PC-9 (cell line): ENCODE results near the gene FN3K. TPM values are rescaled to one million over a fixed set of nuclear protein-coding genes. Genes with fewer than 3 reads are reported as not detected.

Source experiments
- BruUV-seq: library from RNA; stranded (reverse); fragments of 400-500 nt; replicated peaks from 2 replicates; lab custom pipeline; 2021; lab: Mats Ljungman, UMichigan
- CTCF ChIA-PET: fragments of 300-600 bp; sonication (Branson Sonifier 250); formaldehyde crosslinking; loops from one replicate; lab custom pipeline; 2022; ENCODE audit warnings: antibody characterized with exemption; lab: Charles Lee
- POLR2A ChIA-PET: fragments of 300-600 bp; sonication (Branson Sonifier 250); formaldehyde crosslinking; loops from one replicate; lab custom pipeline; 2022; ENCODE audit warnings: antibody characterized with exemption; ENCODE audit not compliant: unreplicated experiment; lab: Charles Lee
- DNase-seq, 2 experiments: peaks; one replicate each; pipeline versions ENCODE4 v3.0.0 to v3.0.0-alpha.2; 2015 to 2022; ENCODE audit warnings: mixed read lengths in 1 of 2
- H2AFZ ChIP-seq: fragments of 200-600 bp; sonication (generic); 2 replicates; pipeline ENCODE4 v1.8.1; 2017; ENCODE audit warnings: antibody characterized with exemption
- H3F3A ChIP-seq: fragments of 200-600 bp; sonication (generic); 2 replicates; pipeline ENCODE4 v1.8.1; 2017; ENCODE audit warnings: antibody characterized with exemption, mild to moderate bottlenecking, low read depth; ENCODE audit not compliant: insufficient read depth
- H3K27ac ChIP-seq: fragments of 200-600 bp; sonication (generic); 2 replicates; pipeline ENCODE4 v1.6.1; 2016; ENCODE audit warnings: mixed run types
- H3K27me3 ChIP-seq: fragments of 200-600 bp; sonication (generic); 2 replicates; pipeline ENCODE4 v1.6.1; 2016; ENCODE audit warnings: low read depth, mixed run types; ENCODE audit not compliant: insufficient read depth
- H3K36me3 ChIP-seq: fragments of 200-600 bp; sonication (generic); 2 replicates; pipeline ENCODE4 v1.6.1; 2016; ENCODE audit warnings: low read depth, mixed run types
- H3K4me1 ChIP-seq: fragments of 200-600 bp; sonication (generic); replicated peaks from 2 replicates; pipeline ENCODE4 v1.6.1; 2016; ENCODE audit warnings: mixed run types; ENCODE audit not compliant: insufficient read depth
- H3K4me2 ChIP-seq: fragments of 200-600 bp; sonication (generic); 2 replicates; pipeline ENCODE4 v1.6.1; 2017; ENCODE audit warnings: mixed run types
- H3K4me3 ChIP-seq: fragments of 200-600 bp; sonication (generic); 2 replicates; pipeline ENCODE4 v1.6.1; 2016; ENCODE audit warnings: mixed run types
- H3K79me2 ChIP-seq: fragments of 200-600 bp; sonication (generic); 2 replicates; pipeline ENCODE4 v1.6.1; 2017; ENCODE audit warnings: low read depth, mixed run types
- H3K9me2 ChIP-seq: fragments of 200-600 bp; sonication (generic); 2 replicates; pipeline ENCODE4 v1.8.1; 2017; ENCODE audit warnings: mild to moderate bottlenecking; ENCODE audit not compliant: insufficient read depth
- H3K9me3 ChIP-seq: fragments of 200-600 bp; sonication (generic); 2 replicates; pipeline ENCODE4 v1.8.1; 2016; ENCODE audit warnings: low read depth; ENCODE audit not compliant: insufficient read depth
- H4K20me1 ChIP-seq: fragments of 200-600 bp; sonication (generic); 2 replicates; pipeline ENCODE4 v1.8.1; 2017; ENCODE audit not compliant: insufficient read depth
- EZH2 ChIP-seq: fragments of 200-600 bp; sonication (generic); IDR thresholded peaks from 2 replicates; pipeline ENCODE4 v1.8.0; 2017; ENCODE audit warnings: antibody characterized with exemption, low read depth
- intact Hi-C: fragments of 100-400 bp; cut with micrococcal nuclease; formaldehyde crosslinking; loops from one replicate; pipeline ENCODE4 v1.10.0; 2022; ENCODE audit not compliant: unreplicated experiment
- total RNA-seq: library from RNA; stranded (reverse); gene quantifications from 2 replicates; pipeline ENCODE4 v1.2.3, GENCODE V29; 2021
- TF ChIP-seq, protein P1 (sequence below): fragments of 200-600 bp; sonication (generic); conservative IDR thresholded peaks from 2 replicates; pipeline ENCODE4 v1.6.1; 2017; ENCODE audit warnings: mixed run types, antibody characterized with exemption, mild to moderate bottlenecking, moderate library complexity

Gene FN3K
- total RNA-seq, 1 experiment from 2014 or later, result 14.0 TPM

DNA sequence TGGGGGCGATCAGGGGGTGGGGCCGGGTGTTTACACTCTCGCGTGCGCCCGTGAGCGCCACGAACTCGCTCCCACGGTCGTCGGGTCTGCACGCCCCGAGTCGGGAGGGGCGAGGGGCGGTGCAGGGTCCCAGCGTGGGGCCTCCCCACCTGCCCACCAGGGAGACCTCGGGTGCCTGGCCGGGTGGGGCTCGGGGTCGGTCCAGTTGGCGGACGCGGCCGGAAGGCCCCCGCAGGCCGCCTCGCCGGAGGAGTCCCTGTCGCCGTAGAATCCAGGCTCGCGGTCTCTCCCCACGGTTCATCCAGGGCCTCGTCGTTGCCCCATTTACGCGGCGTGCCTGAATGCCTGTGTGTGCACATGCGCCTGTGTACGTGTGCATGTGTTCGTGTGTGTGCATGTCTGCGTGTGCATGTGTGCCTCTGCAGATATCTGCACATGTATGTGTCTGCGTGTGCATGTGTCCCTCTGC lies 36.4 kb upstream of the FN3K start:
- no peaks in the 10 kb centered on the region for H3F3A ChIP-seq
- ChIA-PET CTCF (no interaction called here), POLR2A (no interaction called here)
- no peaks in the 10 kb centered on the region for H3K9me2 ChIP-seq
- no peaks in the 10 kb centered on the region for H4K20me1 ChIP-seq
- peak overlapping the region; percentile 68 for H3K4me2 ChIP-seq
- intact Hi-C loops, result no loop called here
- H3K27me3 ChIP-seq, result no peaks in the 10 kb centered on the region
- no peaks in the 10 kb centered on the region for H3K4me1 ChIP-seq
- TF ChIP-seq, protein P1, sequence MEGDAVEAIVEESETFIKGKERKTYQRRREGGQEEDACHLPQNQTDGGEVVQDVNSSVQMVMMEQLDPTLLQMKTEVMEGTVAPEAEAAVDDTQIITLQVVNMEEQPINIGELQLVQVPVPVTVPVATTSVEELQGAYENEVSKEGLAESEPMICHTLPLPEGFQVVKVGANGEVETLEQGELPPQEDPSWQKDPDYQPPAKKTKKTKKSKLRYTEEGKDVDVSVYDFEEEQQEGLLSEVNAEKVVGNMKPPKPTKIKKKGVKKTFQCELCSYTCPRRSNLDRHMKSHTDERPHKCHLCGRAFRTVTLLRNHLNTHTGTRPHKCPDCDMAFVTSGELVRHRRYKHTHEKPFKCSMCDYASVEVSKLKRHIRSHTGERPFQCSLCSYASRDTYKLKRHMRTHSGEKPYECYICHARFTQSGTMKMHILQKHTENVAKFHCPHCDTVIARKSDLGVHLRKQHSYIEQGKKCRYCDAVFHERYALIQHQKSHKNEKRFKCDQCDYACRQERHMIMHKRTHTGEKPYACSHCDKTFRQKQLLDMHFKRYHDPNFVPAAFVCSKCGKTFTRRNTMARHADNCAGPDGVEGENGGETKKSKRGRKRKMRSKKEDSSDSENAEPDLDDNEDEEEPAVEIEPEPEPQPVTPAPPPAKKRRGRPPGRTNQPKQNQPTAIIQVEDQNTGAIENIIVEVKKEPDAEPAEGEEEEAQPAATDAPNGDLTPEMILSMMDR, result no peak
- no peak for TF ChIP-seq EZH2
- no peaks in the 10 kb centered on the region for H3K9me3 ChIP-seq
- no peak for DNase-seq
- no peaks in the 10 kb centered on the region for H3K36me3 ChIP-seq
- BruUV-seq, result no TSS peak
- H3K27ac ChIP-seq, result no peak overlapping the region
- peak overlapping the region; percentile 55; the same call in 1 of the 2 replicates for H3K4me3 ChIP-seq
- H2AFZ ChIP-seq, result no peak overlapping the region
- H3K79me2 ChIP-seq, result no peaks in the 10 kb centered on the region

DNA sequence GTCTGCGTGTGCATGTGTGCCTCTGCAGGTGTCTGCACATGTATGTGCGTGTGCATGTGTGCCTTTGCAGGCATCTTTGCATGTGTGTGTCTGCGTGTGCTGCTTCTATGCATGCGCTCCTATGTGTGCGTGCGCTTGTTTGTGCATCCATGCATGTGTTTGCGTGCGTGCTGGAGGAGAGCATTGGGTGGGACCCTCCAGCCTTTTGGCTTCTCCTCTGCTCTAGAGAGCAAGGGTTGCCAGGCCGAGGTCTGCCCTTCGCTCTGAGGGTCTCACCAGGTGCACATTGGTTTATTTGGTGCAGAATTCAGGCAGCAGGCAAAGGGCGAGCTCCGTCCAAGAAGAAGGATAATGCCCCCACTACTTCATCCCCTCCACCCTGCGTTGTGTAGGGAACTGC lies 35.9 kb upstream of the FN3K start:
- 0 out of 2 replicates have a peak overlapping the region, but pooled peaks have one; percentile 68 for H3K4me2 ChIP-seq
- TF ChIP-seq, protein P1, result no peak
- no peak for TF ChIP-seq EZH2
- H3K79me2 ChIP-seq, result no peaks in the 10 kb centered on the region
- ChIA-PET POLR2A (no interaction called here), CTCF (no interaction called here)
- no peaks in the 10 kb centered on the region for H3F3A ChIP-seq
- H3K9me3 ChIP-seq, result no peaks in the 10 kb centered on the region
- no TSS peak for BruUV-seq
- H3K27ac ChIP-seq, result no peak overlapping the region
- DNase-seq, result no peak
- H3K36me3 ChIP-seq, result no peaks in the 10 kb centered on the region
- H3K9me2 ChIP-seq, result no peaks in the 10 kb centered on the region
- no peaks in the 10 kb centered on the region for H3K4me1 ChIP-seq
- intact Hi-C loops, result no loop called here
- no peaks in the 10 kb centered on the region for H4K20me1 ChIP-seq
- no peaks in the 10 kb centered on the region for H3K27me3 ChIP-seq
- no peak overlapping the region for H3K4me3 ChIP-seq
- H2AFZ ChIP-seq, result no peak overlapping the region

DNA sequence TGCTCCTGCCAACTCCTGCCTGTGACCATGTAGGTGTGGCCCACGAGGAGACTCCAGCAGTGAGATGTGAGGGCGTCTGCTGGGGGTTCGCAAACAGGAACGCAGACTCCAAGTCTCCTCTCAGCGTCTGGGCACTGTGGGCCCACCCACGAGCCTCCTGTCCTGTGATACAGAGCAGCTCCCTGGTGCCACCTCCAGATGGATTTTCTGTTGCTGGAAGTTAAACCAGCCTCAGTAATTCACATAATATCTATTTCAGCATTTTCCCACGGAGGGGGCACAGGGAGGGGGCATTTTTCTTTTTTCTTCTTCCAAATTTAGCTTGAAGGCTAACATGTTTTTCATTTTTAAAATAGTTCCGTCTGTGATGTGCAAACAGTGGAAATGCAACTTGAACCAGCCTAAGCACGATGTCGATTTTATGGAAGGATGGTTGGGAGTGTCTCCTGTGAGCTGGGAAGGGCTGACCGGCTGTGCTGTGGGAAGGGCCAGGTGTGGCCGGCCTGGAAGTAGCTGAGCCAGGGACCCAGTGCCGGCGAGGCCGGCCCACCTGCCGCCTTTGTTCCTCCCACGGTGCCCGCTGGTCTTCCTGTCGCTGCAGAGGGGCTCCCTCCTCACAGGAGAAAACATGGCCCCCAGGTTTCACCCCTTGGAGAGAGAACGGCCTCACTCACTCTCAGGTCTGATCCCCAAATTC lies 33.0 kb upstream of the FN3K start:
- TF ChIP-seq, protein P1, result no peak
- TF ChIP-seq EZH2, result no peak
- H3K4me3 ChIP-seq, result no peak overlapping the region
- H2AFZ ChIP-seq, result no peak overlapping the region
- no peaks in the 10 kb centered on the region for H3K27me3 ChIP-seq
- no peaks in the 10 kb centered on the region for H3F3A ChIP-seq
- H3K27ac ChIP-seq, result no peak overlapping the region
- H3K4me1 ChIP-seq, result no peaks in the 10 kb centered on the region
- H4K20me1 ChIP-seq, result no peaks in the 10 kb centered on the region
- no peaks in the 10 kb centered on the region for H3K9me2 ChIP-seq
- H3K9me3 ChIP-seq, result no peaks in the 10 kb centered on the region
- no peaks in the 10 kb centered on the region for H3K36me3 ChIP-seq
- no TSS peak for BruUV-seq
- H3K79me2 ChIP-seq, result no peaks in the 10 kb centered on the region
- CTCF ChIA-PET, result no interaction called here
- intact Hi-C loops, result no loop called here
- no peak overlapping the region for H3K4me2 ChIP-seq
- DNase-seq, result no peak
- POLR2A ChIA-PET, result interaction anchor here (0.7 kb wide), 1 partner anchor 110 kb away, joined by 4 read pairs; no protein-coding TSS in a partner anchor
